HG03457 (cell line): Measurements from ENCODE around the gene FZD1.

ENCODE experiments used
- ATAC-seq: cut with Tn5 transposase; IDR thresholded peaks from one replicate; pipeline ENCODE4 v1.9.1; 2021; ENCODE audit warnings: moderate number of reproducible peaks; ENCODE audit not compliant: unreplicated experiment

FZD1 gene

GRCh38 chr7:91264924-91265681, 870 bp downstream of the FZD1 start:
- ATAC-seq: peak; percentile 28

- no peak for ATAC-seq
These were observed 1.4 kb downstream of the FZD1 start for GRCh38 chr7:91265693-91266066.

GRCh38 chr7:91266067-91266688, 1.9 kb downstream of the FZD1 start:
- ATAC-seq: no peak

- no peak for ATAC-seq
These were observed 2.5 kb downstream of the FZD1 start for GRCh38 chr7:91266689-91267090.

- ATAC-seq: no peak
These were observed 3.1 kb downstream of the FZD1 start for GRCh38 chr7:91267171-91267955.

GRCh38 chr7:91270372-91270771, 6.1 kb downstream of the FZD1 start:
- no peak for ATAC-seq

- ATAC-seq: peak; percentile 81
These were observed 12.7 kb downstream of the FZD1 start for GRCh38 chr7:91276909-91277308.

- no peak for ATAC-seq
These were observed 16.0 kb downstream of the FZD1 start for GRCh38 chr7:91280185-91280584.

- no peak for ATAC-seq
These were observed 16.4 kb downstream of the FZD1 start for GRCh38 chr7:91280604-91281003.

- ATAC-seq: no peak
These were observed 21.6 kb downstream of the FZD1 start for GRCh38 chr7:91285696-91286355.

GRCh38 chr7:91286432-91286831, 22.2 kb downstream of the FZD1 start:
- no peak for ATAC-seq

GRCh38 chr7:91287371-91288084, 23.3 kb downstream of the FZD1 start:
- no peak for ATAC-seq

- ATAC-seq: no peak
These were observed 24.1 kb downstream of the FZD1 start for GRCh38 chr7:91288208-91288824.

GRCh38 chr7:91289633-91290254, 25.5 kb downstream of the FZD1 start:
- ATAC-seq: no peak

- no peak for ATAC-seq
These were observed 27.1 kb downstream of the FZD1 start for GRCh38 chr7:91291302-91291701.

- no peak for ATAC-seq
These were observed 27.7 kb downstream of the FZD1 start for GRCh38 chr7:91291902-91292301.

GRCh38 chr7:91292506-91292905, 28.3 kb downstream of the FZD1 start:
- ATAC-seq: no peak

GRCh38 chr7:91293136-91293535, 28.9 kb downstream of the FZD1 start:
- ATAC-seq: no peak

- no peak for ATAC-seq
These were observed 29.6 kb downstream of the FZD1 start for GRCh38 chr7:91293840-91294239.
